GM19239 (cell line): ENCODE results near the gene NUP93.
"Not testable (repeated sequence)": the region's sequence is repeated elsewhere in the genome, so short reads cannot be mapped to it uniquely, and the experiment has no call there.

Experiments used
- DNase-seq: peaks from one replicate; pipeline ENCODE4 v3.0.0; 2011; ENCODE audit warnings: low spot score; ENCODE audit not compliant: insufficient read length
- FAIRE-seq: peaks from 2 replicates; lab custom pipeline; 2011; peaks lifted over from hg19 to GRCh38; lab: Jason Lieb, UNC

The NUP93 gene

GRCh38 chr16:56773532-56773931 is 43.6 kb downstream of the NUP93 start:
- FAIRE-seq: no peak
- DNase-seq: no peak

- FAIRE-seq: no peak
- DNase-seq: no peak
Observed at GRCh38 chr16:56774016-56774680, 44.2 kb downstream of the NUP93 start.

DNA sequence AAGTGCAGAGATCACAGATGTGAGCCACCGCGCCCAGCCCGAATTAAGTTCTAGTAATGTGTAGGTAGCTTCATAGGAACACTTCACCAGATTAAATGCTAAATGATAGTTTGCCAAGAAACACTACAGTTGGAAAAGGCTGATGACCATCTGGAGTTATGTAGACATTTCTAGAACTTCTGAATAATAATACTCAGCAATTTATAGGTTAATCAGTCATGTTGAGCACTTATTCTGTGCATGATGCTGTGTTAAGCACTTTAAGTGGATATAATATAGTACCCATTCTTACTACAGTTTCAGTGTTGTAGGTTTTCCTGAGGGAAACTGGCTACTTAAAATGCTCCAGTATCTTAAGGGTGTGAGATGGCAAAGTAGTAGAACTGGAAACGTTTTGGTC is 45.2 kb downstream of the NUP93 start:
- FAIRE-seq (no peak), DNase-seq (no peak)

GRCh38 chr16:56776562-56776961 is 46.6 kb downstream of the NUP93 start:
- FAIRE-seq: no peak
- DNase-seq: no peak

DNA sequence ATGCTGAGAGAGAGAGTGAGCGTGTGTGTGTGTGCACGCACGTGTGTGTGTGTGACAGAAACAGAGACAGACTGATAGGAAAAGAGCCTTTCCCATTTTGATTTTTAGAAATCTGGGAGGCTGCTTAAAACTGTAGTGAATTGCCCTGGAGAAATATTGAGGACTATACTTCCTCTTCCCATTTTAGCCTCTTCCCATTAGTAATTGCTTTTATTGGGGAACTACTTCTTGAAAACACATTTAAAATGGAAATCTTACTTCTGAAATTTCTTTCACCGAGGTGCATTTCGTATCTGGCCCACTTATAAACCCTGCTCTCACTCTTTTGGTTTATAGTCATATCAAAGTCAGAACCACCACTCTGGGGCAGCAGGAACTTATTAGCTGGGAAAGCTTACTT is 47.1 kb downstream of the NUP93 start:
- DNase-seq: no peak
- no peak for FAIRE-seq

DNA sequence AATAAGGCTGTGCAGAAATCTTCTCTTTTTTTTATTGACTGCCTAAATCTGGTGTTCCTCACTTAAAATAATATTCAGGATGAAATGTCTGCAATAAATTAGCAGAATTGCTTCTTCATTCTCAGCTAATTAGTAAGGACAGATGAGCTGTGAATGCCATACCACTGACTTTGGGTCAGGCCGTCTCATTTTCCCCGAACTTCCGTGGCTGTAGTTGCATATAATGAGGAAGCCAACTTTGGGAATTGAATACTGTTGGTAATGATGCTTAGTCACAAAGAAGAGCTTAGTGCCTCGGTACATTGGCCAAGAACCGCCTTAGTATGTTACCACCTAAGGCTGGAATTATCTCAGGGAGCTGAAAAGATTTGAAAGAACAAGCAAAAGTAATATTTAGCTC is 47.6 kb downstream of the NUP93 start:
- no peak for DNase-seq
- FAIRE-seq: no peak

GRCh38 chr16:56779906-56780305 is 50.0 kb downstream of the NUP93 start:
- FAIRE-seq: no peak
- no peak for DNase-seq

DNA sequence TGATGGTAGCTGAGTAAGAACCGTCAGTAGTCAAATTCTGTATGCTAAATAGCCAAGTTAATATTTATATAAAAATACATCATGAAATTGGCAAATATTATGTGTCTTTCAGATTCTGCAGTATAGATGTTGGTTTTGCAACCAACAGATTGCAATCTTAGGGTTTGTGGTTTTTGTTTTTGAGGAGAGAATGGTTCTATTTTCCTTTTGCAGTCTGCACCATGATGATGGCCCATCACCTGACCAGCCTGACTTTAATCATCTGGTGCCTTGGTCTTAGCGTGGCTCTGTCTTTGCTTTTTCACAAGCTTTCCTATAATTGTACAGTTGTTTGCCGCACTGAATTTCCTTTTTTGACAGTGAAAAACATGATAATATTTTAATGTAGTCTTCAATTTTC is 50.7 kb downstream of the NUP93 start:
- FAIRE-seq (no peak), DNase-seq (no peak)

GRCh38 chr16:56781528-56781961 is 51.6 kb downstream of the NUP93 start:
- DNase-seq: no peak
- no peak for FAIRE-seq

GRCh38 chr16:56783344-56783743 is 53.4 kb downstream of the NUP93 start:
- FAIRE-seq (no peak), DNase-seq (no peak)

- FAIRE-seq (no peak), DNase-seq (no peak)
Observed at GRCh38 chr16:56785317-56785716, 55.4 kb downstream of the NUP93 start.

DNA sequence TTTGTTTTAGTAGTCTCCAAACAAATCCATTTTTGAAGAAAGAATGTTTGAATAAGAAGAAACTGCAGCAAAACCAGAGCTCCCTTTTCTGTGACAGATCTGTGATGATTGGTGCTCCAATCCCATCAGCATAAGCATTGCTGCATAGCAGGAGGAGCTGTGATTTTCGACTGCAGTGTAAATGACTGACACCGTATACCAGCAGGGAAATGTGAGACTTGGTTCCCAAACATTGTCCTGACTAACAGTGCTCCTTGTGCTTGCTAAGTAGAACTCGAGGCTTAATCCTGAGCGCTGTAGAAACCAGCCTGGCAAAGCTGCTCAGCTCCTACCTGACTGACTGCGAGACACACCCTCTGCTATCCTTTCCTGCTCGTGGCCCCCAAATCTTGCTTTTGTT is 57.2 kb downstream of the NUP93 start:
- DNase-seq (no peak), FAIRE-seq (no peak)

- DNase-seq: no peak
- no peak for FAIRE-seq
Observed at GRCh38 chr16:56788435-56788834, 58.5 kb downstream of the NUP93 start.

DNA sequence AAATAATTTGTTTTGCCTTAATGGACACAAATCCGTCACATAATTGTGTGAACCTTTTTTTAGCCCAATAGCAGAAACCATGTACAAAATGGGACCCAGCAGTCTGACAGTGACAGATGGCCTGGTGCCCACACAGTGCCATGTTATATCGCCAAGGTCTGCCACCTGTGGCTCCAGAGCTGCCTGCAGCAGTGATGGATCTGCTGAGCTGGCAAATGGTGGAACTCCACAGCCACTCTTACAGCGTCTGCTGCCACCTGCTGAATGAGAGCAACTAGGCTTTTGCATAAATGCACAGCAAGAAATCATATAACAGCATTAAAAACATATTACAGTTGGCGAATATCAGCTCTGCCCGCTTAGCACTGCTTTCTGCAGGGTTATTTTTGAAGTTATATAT is 59.4 kb downstream of the NUP93 start:
- FAIRE-seq (no peak), DNase-seq (no peak)

DNA sequence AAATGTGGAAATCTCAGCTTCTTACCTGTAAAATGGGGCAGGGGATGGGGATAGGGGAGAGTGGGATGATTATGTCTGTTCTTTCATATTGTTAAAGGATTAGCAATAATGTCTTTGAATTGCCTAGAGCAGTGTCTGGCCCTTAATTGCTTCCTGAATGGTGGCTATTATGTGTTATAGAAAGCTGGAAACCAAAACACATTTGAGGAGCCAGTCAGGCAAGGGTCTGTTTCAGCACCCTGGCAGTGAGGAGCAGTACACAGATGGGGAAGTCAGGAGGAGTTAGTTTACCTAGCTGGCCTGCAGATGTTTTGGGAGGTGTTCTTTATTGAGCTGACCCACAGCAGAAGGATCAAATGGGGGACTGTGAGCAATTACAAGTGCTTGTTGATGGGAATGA is 63.0 kb downstream of the NUP93 start:
- DNase-seq: no peak
- no peak for FAIRE-seq

GRCh38 chr16:56793492-56793891 is 63.6 kb downstream of the NUP93 start:
- DNase-seq (no peak), FAIRE-seq (no peak)

- FAIRE-seq (no peak), DNase-seq (no peak)
Observed at GRCh38 chr16:56795011-56795410, 65.1 kb downstream of the NUP93 start.

GRCh38 chr16:56797038-56797437 is 67.1 kb downstream of the NUP93 start:
- not testable (repeated sequence) for DNase-seq, FAIRE-seq

GRCh38 chr16:56797861-56798260 is 67.9 kb downstream of the NUP93 start:
- FAIRE-seq: no peak
- DNase-seq: no peak

- no peak for FAIRE-seq
- no peak for DNase-seq
Observed at GRCh38 chr16:56798955-56799354, 69.0 kb downstream of the NUP93 start.

- no peak for FAIRE-seq
Observed at GRCh38 chr16:56800355-56800754, 70.4 kb downstream of the NUP93 start.

GRCh38 chr16:56801762-56802161 is 71.8 kb downstream of the NUP93 start:
- no peak for FAIRE-seq
- no peak for DNase-seq

More at GRCh38 chr16:56800355-56800754, 70.4 kb downstream of the NUP93 start:
- DNase-seq: no peak
